Ovary (tissue), 9 donors: ENCODE measurements around the gene ZNF586. TPM values are rescaled to one million over a fixed set of nuclear protein-coding genes. Genes with fewer than 3 reads are reported as not detected.
A peak's percentile ranks its signal among the peaks of the same experiment; 100 is the strongest.

Source experiments
- DNase-seq, 5 donors: peaks; one replicate each; pipeline ENCODE4 v3.0.0-alpha.2; 2019 to 2020
- H3K27ac ChIP-seq, 2 donors: fragments of 200-600 bp; one replicate each; pipeline versions ENCODE4 v1.5.1 to v1.8.0; 2019 to 2022
- H3K27me3 ChIP-seq: fragments of 200-600 bp; one replicate; pipeline ENCODE4 v1.8.0; 2022
- H3K36me3 ChIP-seq: fragments of 200-600 bp; sonication (generic); one replicate; pipeline ENCODE4 v1.5.1; 2019
- H3K4me1 ChIP-seq: one replicate; pipeline ENCODE4 v1.8.1; 2013; ENCODE audit warnings: mild to moderate bottlenecking, moderate library complexity; ENCODE audit not compliant: insufficient read depth
- H3K4me3 ChIP-seq: fragments of 200-600 bp; sonication (generic); one replicate; pipeline ENCODE4 v1.5.1; 2017
- H3K9me3 ChIP-seq, 2 donors: fragments of 200-600 bp in 1 of 2; sonication (generic) in 1 of 2; one replicate each; pipeline versions ENCODE4 v1.5.1 to v1.8.1; 2013 to 2019; ENCODE audit warnings: mild to moderate bottlenecking in 1 of 2, moderate library complexity in 1 of 2
- CTCF ChIP-seq, 3 donors: fragments of 450-650 bp in 2 of 3; fragments of 200-600 bp in 1 of 3; IDR thresholded peaks; one replicate each; pipeline versions ENCODE4 v1.5.1 to v1.8.0; 2016 to 2022; ENCODE audit warnings: antibody characterized with exemption in 3 of 3, mild to moderate bottlenecking in 1 of 3
- EP300 ChIP-seq: sonication (generic); formaldehyde crosslinking; IDR thresholded peaks from one replicate; pipeline ENCODE4 v1.6.1; 2017; ENCODE audit warnings: antibody characterized with exemption
- POLR2A ChIP-seq: fragments of 450-650 bp; IDR thresholded peaks from one replicate; pipeline ENCODE4 v1.6.1; 2017; ENCODE audit warnings: antibody characterized with exemption, mild to moderate bottlenecking, moderate library complexity
- WGBS, 3 donors: extraction: QIAGEN DNeasy Blood & Tissue Kit in 1 of 3; methylation state at CpG; one replicate each; pipeline versions ENCODE4 v1.1.5 to v1.1.7; 2013 to 2017; 5-methylcytosine and 5-hydroxymethylcytosine counted together
- intact Hi-C, 4 donors: fragments of 100-400 bp; cut with DNase I; formaldehyde crosslinking; loops; one replicate each; pipeline versions ENCODE4 v1.11.0 to v1.15.1; 2022 to 2023
- polyA plus RNA-seq, 2 donors: library from polyadenylated mRNA; stranded (reverse); fragments of 200-250 nt in 1 of 2; fragments of 350-450 nt in 1 of 2; fragmentation: Illumina TruSeq in 1 of 2; extraction: RNeasy Lipid Tissue Mini Kit (QIAGEN cat#74804) in 1 of 2; gene quantifications; one replicate each; pipeline ENCODE4 v1.2.3, GENCODE V29; 2013 to 2014
- total RNA-seq, 7 donors: library from RNA; depleted of rRNA in 2 of 7; stranded (reverse); fragments of >200 nt in 2 of 7; fragmentation: NEBNext Ultra II Directional in 3 of 7; extraction: Animal tissue kit (Norgen Biotek cat#: 25700) in 3 of 7; gene quantifications; one replicate each; pipeline versions ENCODE4 v1.1.0 to v1.2.4, GENCODE V29; 2016 to 2023
- donor health status: DM: no; HTN: no; CAD: no; lungs with moderate emphysema.
- donor health status: DM: no; HTN: no; CAD: no.
- donor health status: Bipolar disorder and iron deficiency.
- donor health status: DM: yes; HTN: yes; CAD: no.
- donor health status: DM: no; HTN: no; CAD: no.
- donor health status: DM: yes; HTN: yes; CAD: no.

ZNF586 gene
- total and polyA plus RNA-seq, 9 donors: 7.9 to 21.7 (median 16.7) TPM

GRCh38 chr19:57814505-57815246 lies 45.2 kb downstream of the ZNF586 start, which contains the start of gene ZNF552:
ZNF552 (minus strand) TSS chr19:57814913; CDS start chr19:57814743, 170 bp downstream.
- WGBS, 3 donors: 0 to 1% (median 1%) methylated on average over 48 to 50 of the region's 50 CpGs

GRCh38 chr19:57815247-57816075 lies 46.0 kb downstream of the ZNF586 start:
- Histone ChIP-seq H3K27me3 (no peaks in the 10 kb centered on the region), H3K27ac (no peak overlapping the region), H3K4me3 (peak overlapping the region; percentile 88), H3K4me1 (peaks cover 7% of the 10 kb centered on the region), H3K36me3 (no peaks in the 10 kb centered on the region), H3K9me3 (no peaks in the 10 kb centered on the region)
- no peak for DNase-seq
- 88 to 91% (median 89%) methylated on average over 17 of the region's 17 CpGs for WGBS, 3 donors
- intact Hi-C loops: no loop called here
- TF ChIP-seq POLR2A (no peak), CTCF (IDR thresholded peaks at IDR 0.05) (no peak), EP300 (no peak)

More at GRCh38 chr19:57814505-57815246, 45.2 kb downstream of the ZNF586 start, which contains the start of gene ZNF552:
- Histone ChIP-seq H3K36me3 (no peaks in the 10 kb centered on the region), H3K27me3 (no peaks in the 10 kb centered on the region), H3K27ac (peak within 1 kb of the TSS in 1 of 2 donors; percentile 56), H3K4me1 (peaks cover 7% of the 10 kb centered on the region), H3K9me3 (no peaks in the 10 kb centered on the region), H3K4me3 (peak within 1 kb of the TSS; percentile 88)
- peak; percentile 75 to 85 (median 80) for DNase-seq
- no peak for TF ChIP-seq CTCF (IDR thresholded peaks at IDR 0.05)
- peak; percentile 48 for TF ChIP-seq POLR2A
- no peak for TF ChIP-seq EP300
- intact Hi-C loops: no loop called here

- H3K27ac ChIP-seq: no peak overlapping the region
- WGBS, 3 donors: 78 to 88% (median 87%) methylated on average over 7 of the region's 7 CpGs
- intact Hi-C loops: no loop called here
- no peak overlapping the region for H3K4me3 ChIP-seq
- DNase-seq: no peak
- H3K27me3 ChIP-seq: no peaks in the 10 kb centered on the region
- no peaks in the 10 kb centered on the region for H3K9me3 ChIP-seq
- no peaks in the 10 kb centered on the region for H3K36me3 ChIP-seq
- H3K4me1 ChIP-seq: peaks cover 8% of the 10 kb centered on the region
- TF ChIP-seq CTCF (IDR thresholded peaks at IDR 0.05): no peak
- no peak for TF ChIP-seq POLR2A
- TF ChIP-seq EP300: no peak
Observed at GRCh38 chr19:57816652-57817051, 47.2 kb downstream of the ZNF586 start.

GRCh38 chr19:57817976-57818375 lies 48.5 kb downstream of the ZNF586 start:
- H3K9me3 ChIP-seq: no peaks in the 10 kb centered on the region
- intact Hi-C loops: no loop called here
- TF ChIP-seq POLR2A: no peak
- TF ChIP-seq CTCF (IDR thresholded peaks at IDR 0.05): no peak
- no peak for TF ChIP-seq EP300
- DNase-seq: no peak
- H3K4me1 ChIP-seq: peaks cover 8% of the 10 kb centered on the region
- no peaks in the 10 kb centered on the region for H3K36me3 ChIP-seq
- H3K27ac ChIP-seq: no peak overlapping the region
- H3K27me3 ChIP-seq: no peaks in the 10 kb centered on the region
- no peak overlapping the region for H3K4me3 ChIP-seq
- WGBS, 3 donors: 93 to 96% (median 96%) methylated on average over 14 of the region's 14 CpGs
